GM12878 (cell line): ENCODE results near the gene EDNRB.

Source experiments
- CBX5 ChIP-seq: sonication (generic); IDR thresholded peaks from 2 replicates; pipeline ENCODE4 v1.6.1; 2016; ENCODE audit warnings: low read depth, moderate library complexity, mild to moderate bottlenecking, inconsistent platforms
- E2F4 ChIP-seq: IDR thresholded peaks from 2 replicates; pipeline ENCODE4 v1.6.1; 2012; ENCODE audit warnings: low read depth, low read length, improper control_type of control experiment
- EP300 ChIP-seq, 2 experiments: fragments of 150-350 bp in 1 of 2; IDR thresholded peaks; 2 replicates each; pipeline ENCODE4 v1.6.1; 2011 to 2012; ENCODE audit warnings: low read depth in 2 of 2, low read length in 2 of 2, borderline replicate concordance in 1 of 2, improper control_type of control experiment in 1 of 2, inconsistent platforms in 1 of 2; ENCODE audit not compliant: control insufficient read depth in 1 of 2
- HDAC2 ChIP-seq: fragments of 200-600 bp; sonication (generic); IDR thresholded peaks from 2 replicates; pipeline ENCODE4 v1.6.1; 2017
- TAF1 ChIP-seq: IDR thresholded peaks from 2 replicates; pipeline ENCODE4 v1.6.1; 2011; ENCODE audit warnings: mild to moderate bottlenecking, low read depth, low read length, borderline replicate concordance
- ZBTB11 ChIP-seq: fragments of 450-650 bp; formaldehyde crosslinking; IDR thresholded peaks from 2 replicates; pipeline ENCODE4 v1.5.0; 2022; ENCODE audit warnings: mild to moderate bottlenecking, missing genetic modification characterization
- TF ChIP-seq, protein P1 (sequence below), 3 experiments: IDR thresholded peaks in 2 of 3; conservative IDR thresholded peaks in 1 of 3; 2 replicates each; pipeline ENCODE4 v1.5.1; 2011; ENCODE audit warnings: low read depth in 3 of 3, low read length in 3 of 3, mild to moderate bottlenecking in 3 of 3, control low read depth in 2 of 3, moderate library complexity in 2 of 3, inconsistent platforms in 1 of 3, mixed read lengths in 1 of 3; ENCODE audit not compliant: control insufficient read depth in 2 of 3, insufficient read depth in 1 of 3; ENCODE audit errors: extremely low read depth in 1 of 3

GRCh38 chr13:77918391-77919245 is at the start of gene EDNRB:
- TF ChIP-seq CBX5: no peak
- no peak for TF ChIP-seq ZBTB11 (CRISPR knock-in tag)
- no peak for TF ChIP-seq HDAC2
- no peak for TF ChIP-seq TAF1
- TF ChIP-seq EP300 (IDR thresholded peaks at IDR 0.05; ENCODE audit: borderline replicate concordance in 1 of 2, control insufficient read depth in 1 of 2, low read depth in 2 of 2, low read length in 2 of 2): no peak
- TF ChIP-seq, protein P1, sequence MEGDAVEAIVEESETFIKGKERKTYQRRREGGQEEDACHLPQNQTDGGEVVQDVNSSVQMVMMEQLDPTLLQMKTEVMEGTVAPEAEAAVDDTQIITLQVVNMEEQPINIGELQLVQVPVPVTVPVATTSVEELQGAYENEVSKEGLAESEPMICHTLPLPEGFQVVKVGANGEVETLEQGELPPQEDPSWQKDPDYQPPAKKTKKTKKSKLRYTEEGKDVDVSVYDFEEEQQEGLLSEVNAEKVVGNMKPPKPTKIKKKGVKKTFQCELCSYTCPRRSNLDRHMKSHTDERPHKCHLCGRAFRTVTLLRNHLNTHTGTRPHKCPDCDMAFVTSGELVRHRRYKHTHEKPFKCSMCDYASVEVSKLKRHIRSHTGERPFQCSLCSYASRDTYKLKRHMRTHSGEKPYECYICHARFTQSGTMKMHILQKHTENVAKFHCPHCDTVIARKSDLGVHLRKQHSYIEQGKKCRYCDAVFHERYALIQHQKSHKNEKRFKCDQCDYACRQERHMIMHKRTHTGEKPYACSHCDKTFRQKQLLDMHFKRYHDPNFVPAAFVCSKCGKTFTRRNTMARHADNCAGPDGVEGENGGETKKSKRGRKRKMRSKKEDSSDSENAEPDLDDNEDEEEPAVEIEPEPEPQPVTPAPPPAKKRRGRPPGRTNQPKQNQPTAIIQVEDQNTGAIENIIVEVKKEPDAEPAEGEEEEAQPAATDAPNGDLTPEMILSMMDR (IDR thresholded peaks at IDR 0.05 in 2 of 3, conservative IDR thresholded peaks at IDR 0.05 in 1 of 3; ENCODE audit: control insufficient read depth in 2 of 3, extremely low read depth in 1 of 3, insufficient read depth in 1 of 3, low read depth in 3 of 3, low read length in 3 of 3): no peak
- TF ChIP-seq E2F4: no peak
